Measurements from ENCODE around the gene ENO1.

ENO1 gene

GRCh38 chr1:8905582-8906191 lies 27.2 kb upstream of the ENO1 start:
- H3K27ac ChIP-seq (ENCODE audit: low read length), result no peak overlapping the region
- no peak overlapping the region for H3K4me3 ChIP-seq (ENCODE audit: low read depth in 1 of 2, low read length in 2 of 2)
- peaks cover 2% of the 10 kb centered on the region for H3K9me3 ChIP-seq (ENCODE audit: insufficient read depth, low read length, severe bottlenecking)
- H2AFZ ChIP-seq (ENCODE audit: low read depth, low read length), result no peak overlapping the region
- no peaks in the 10 kb centered on the region for H4K20me1 ChIP-seq (ENCODE audit: insufficient read depth, low read length)
- no peaks in the 10 kb centered on the region for H3K36me3 ChIP-seq (ENCODE audit: insufficient read depth, low read length)
- ATAC-seq (ENCODE audit: insufficient read depth, low read depth) (no peak), DNase-seq (no peak)
- no peaks in the 10 kb centered on the region for H3K79me2 ChIP-seq (ENCODE audit: insufficient read depth, low read length)
- no peak overlapping the region for H3K4me2 ChIP-seq (ENCODE audit: insufficient read depth, low read length)
- TF ChIP-seq CTCF (IDR thresholded peaks at IDR 0.05; ENCODE audit: borderline replicate concordance, extremely low read depth, low read length, poor library complexity, severe bottlenecking), result no peak
- no peak overlapping the region for H3K9ac ChIP-seq (ENCODE audit: low read depth, low read length)
- H3K27me3 ChIP-seq (ENCODE audit: insufficient read depth, low read length, poor library complexity), result no peaks in the 10 kb centered on the region
- H3K4me1 ChIP-seq (ENCODE audit: insufficient read depth, low read length), result no peaks in the 10 kb centered on the region

- H3K4me3 ChIP-seq (ENCODE audit: low read depth in 1 of 2, low read length in 2 of 2), result no peak overlapping the region
- no peaks in the 10 kb centered on the region for H4K20me1 ChIP-seq (ENCODE audit: insufficient read depth, low read length)
- no peak overlapping the region for H3K4me2 ChIP-seq (ENCODE audit: insufficient read depth, low read length)
- DNase-seq (no peak), ATAC-seq (ENCODE audit: insufficient read depth, low read depth) (no peak)
- no peaks in the 10 kb centered on the region for H3K27me3 ChIP-seq (ENCODE audit: insufficient read depth, low read length, poor library complexity)
- TF ChIP-seq EZH2 (IDR thresholded peaks at IDR 0.05; ENCODE audit: borderline replicate concordance, low read depth, low read length, severe bottlenecking) (no peak), CTCF (IDR thresholded peaks at IDR 0.05; ENCODE audit: borderline replicate concordance, extremely low read depth, low read length, poor library complexity, severe bottlenecking) (no peak)
- peaks cover 8% of the 10 kb centered on the region; the same call in 1 of the 2 replicates for H3K4me1 ChIP-seq (ENCODE audit: insufficient read depth, low read length)
- H3K9ac ChIP-seq (ENCODE audit: low read depth, low read length), result no peak overlapping the region
- H2AFZ ChIP-seq (ENCODE audit: low read depth, low read length), result no peak overlapping the region
- no peaks in the 10 kb centered on the region for H3K9me3 ChIP-seq (ENCODE audit: insufficient read depth, low read length, severe bottlenecking)
- H3K36me3 ChIP-seq (ENCODE audit: insufficient read depth, low read length), result no peaks in the 10 kb centered on the region
- no peaks in the 10 kb centered on the region for H3K79me2 ChIP-seq (ENCODE audit: insufficient read depth, low read length)
- H3K27ac ChIP-seq (ENCODE audit: low read length), result no peak overlapping the region
Measured at GRCh38 chr1:8903908-8904650, 25.6 kb upstream of the ENO1 start.

GRCh38 chr1:8903410-8903809 lies 24.9 kb upstream of the ENO1 start:
- no peak overlapping the region for H3K27ac ChIP-seq (ENCODE audit: low read length)
- TF ChIP-seq CTCF (IDR thresholded peaks at IDR 0.05; ENCODE audit: borderline replicate concordance, extremely low read depth, low read length, poor library complexity, severe bottlenecking), result no peak
- TF ChIP-seq EZH2 (IDR thresholded peaks at IDR 0.05; ENCODE audit: borderline replicate concordance, low read depth, low read length, severe bottlenecking), result no peak
- no peaks in the 10 kb centered on the region for H3K36me3 ChIP-seq (ENCODE audit: insufficient read depth, low read length)
- no peaks in the 10 kb centered on the region for H4K20me1 ChIP-seq (ENCODE audit: insufficient read depth, low read length)
- no peak overlapping the region for H3K4me3 ChIP-seq (ENCODE audit: low read depth in 1 of 2, low read length in 2 of 2)
- H3K79me2 ChIP-seq (ENCODE audit: insufficient read depth, low read length), result no peaks in the 10 kb centered on the region
- ATAC-seq (ENCODE audit: insufficient read depth, low read depth) (no peak), DNase-seq (no peak)
- H2AFZ ChIP-seq (ENCODE audit: low read depth, low read length), result no peak overlapping the region
- H3K4me1 ChIP-seq (ENCODE audit: insufficient read depth, low read length), result peaks cover 8% of the 10 kb centered on the region; the same call in 1 of the 2 replicates
- no peak overlapping the region for H3K9ac ChIP-seq (ENCODE audit: low read depth, low read length)
- no peaks in the 10 kb centered on the region for H3K27me3 ChIP-seq (ENCODE audit: insufficient read depth, low read length, poor library complexity)
- no peaks in the 10 kb centered on the region for H3K9me3 ChIP-seq (ENCODE audit: insufficient read depth, low read length, severe bottlenecking)
- no peak overlapping the region for H3K4me2 ChIP-seq (ENCODE audit: insufficient read depth, low read length)

Data from DND-41 (cell line).